H1 (cell line): ENCODE results near the gene MEDAG. TPM values are rescaled to one million over a fixed set of nuclear protein-coding genes. Genes with fewer than 3 reads are reported as not detected.

Experiments
- CTCF ChIA-PET: fragments of 300-600 bp; sonication (Branson Sonifier 250); formaldehyde crosslinking; loops from one replicate; lab custom pipeline; 2021; ENCODE audit not compliant: partially characterized antibody; lab: Charles Lee
- POLR2A ChIA-PET: fragments of 300-600 bp; sonication (Branson Sonifier 250); formaldehyde crosslinking; loops from one replicate; lab custom pipeline; 2021; ENCODE audit warnings: inconsistent platforms; ENCODE audit not compliant: partially characterized antibody; lab: Charles Lee
- DNase-seq, 2 experiments: peaks; one replicate each; pipeline versions ENCODE4 v3.0.0 to v3.0.0-alpha.2; 2010 to 2022; ENCODE audit warnings: low spot score in 2 of 2, low read depth in 1 of 2, mixed read lengths in 1 of 2
- FAIRE-seq: peaks from 2 replicates; lab custom pipeline; 2011; peaks lifted over from hg19 to GRCh38; lab: Jason Lieb, UNC
- H2AFZ ChIP-seq: 2 replicates; pipeline ENCODE4 v1.8.1; 2012; ENCODE audit warnings: low read length, inconsistent platforms
- H2AK5ac ChIP-seq: 2 replicates; pipeline ENCODE4 v1.6.1; 2013; ENCODE audit warnings: low read depth, low read length
- H2BK120ac ChIP-seq: replicated peaks from 2 replicates; pipeline ENCODE3; 2013; ENCODE audit warnings: low read depth, low read length, inconsistent platforms
- H2BK12ac ChIP-seq: 2 replicates; pipeline ENCODE4 v1.6.1; 2013; ENCODE audit warnings: low read depth, low read length
- H2BK15ac ChIP-seq: 2 replicates; pipeline ENCODE4 v1.6.1; 2013; ENCODE audit warnings: low read length
- H2BK20ac ChIP-seq: 2 replicates; pipeline ENCODE4 v1.6.1; 2013; ENCODE audit warnings: low read length
- H2BK5ac ChIP-seq: 2 replicates; pipeline ENCODE4 v1.6.1; 2013; ENCODE audit warnings: low read depth, low read length
- H3K14ac ChIP-seq: 2 replicates; pipeline ENCODE4 v1.6.1; 2013; ENCODE audit warnings: inconsistent platforms; ENCODE audit not compliant: insufficient read length
- H3K18ac ChIP-seq: 2 replicates; pipeline ENCODE4 v1.6.1; 2013; ENCODE audit warnings: low read length; ENCODE audit errors: extremely low read depth
- H3K23ac ChIP-seq: 2 replicates; pipeline ENCODE4 v1.6.1; 2013; ENCODE audit warnings: inconsistent platforms; ENCODE audit not compliant: insufficient read length
- H3K23me2 ChIP-seq: 2 replicates; pipeline ENCODE4 v1.6.1; 2013; ENCODE audit warnings: low read depth, low read length
- H3K27ac ChIP-seq: 2 replicates; pipeline ENCODE4 v1.6.1; 2011; ENCODE audit warnings: low read depth, low read length, inconsistent platforms
- H3K27me3 ChIP-seq, 4 experiments: replicated peaks in 1 of 4; 1 replicate in 1 of 4; 2 replicates in 3 of 4; pipeline versions ENCODE4 v1.6.1 to v1.8.1; 2011 to 2013; ENCODE audit warnings: low read length in 3 of 4, mild to moderate bottlenecking in 3 of 4, inconsistent platforms in 2 of 4, mixed read lengths in 2 of 4, moderate library complexity in 1 of 4; ENCODE audit not compliant: control insufficient read depth in 3 of 4, insufficient read depth in 3 of 4; ENCODE audit errors: extremely low read depth in 1 of 4
- H3K36me3 ChIP-seq, 4 experiments: 2 replicates each; pipeline versions ENCODE4 v1.6.1 to v1.8.1; 2011 to 2013; ENCODE audit warnings: mild to moderate bottlenecking in 4 of 4, low read length in 3 of 4, moderate library complexity in 2 of 4, control low read depth in 1 of 4, inconsistent platforms in 1 of 4; ENCODE audit not compliant: insufficient read depth in 4 of 4, control insufficient read depth in 2 of 4
- H3K4ac ChIP-seq: replicated peaks from 2 replicates; pipeline ENCODE3; 2013; ENCODE audit warnings: low read length, low read depth, mixed read lengths, inconsistent platforms; ENCODE audit not compliant: insufficient read length
- H3K4me1 ChIP-seq, 4 experiments: replicated peaks in 1 of 4; 1 replicate in 1 of 4; 2 replicates in 3 of 4; pipeline versions ENCODE4 v1.6.1 to v1.8.1; 2011 to 2013; ENCODE audit warnings: low read length in 3 of 4, inconsistent platforms in 2 of 4, mixed read lengths in 1 of 4; ENCODE audit not compliant: insufficient read depth in 4 of 4, control insufficient read depth in 3 of 4
- H3K4me2 ChIP-seq, 2 experiments: 2 replicates each; pipeline versions ENCODE4 v1.6.1 to v1.8.1; 2011 to 2013; ENCODE audit warnings: low read depth in 2 of 2, low read length in 2 of 2, control low read depth in 1 of 2, inconsistent platforms in 1 of 2, mild to moderate bottlenecking in 1 of 2; ENCODE audit not compliant: insufficient read depth in 1 of 2
- H3K4me3 ChIP-seq, 4 experiments: fragments of 200-600, 300-600 bp in 1 of 4; sonication (generic), shearing (Covaris generic), sonication (Bioruptor Twin) in 1 of 4; 2 replicates each; pipeline versions ENCODE4 v1.5.1 to v1.8.1; 2011 to 2016; ENCODE audit warnings: low read length in 4 of 4, low read depth in 3 of 4, control low read depth in 2 of 4, inconsistent platforms in 2 of 4, mild to moderate bottlenecking in 2 of 4, mixed read lengths in 1 of 4, moderate library complexity in 1 of 4; ENCODE audit not compliant: insufficient read depth in 2 of 4; ENCODE audit errors: extremely low read depth in 1 of 4
- H3K56ac ChIP-seq: replicated peaks from 2 replicates; pipeline ENCODE3; 2013; ENCODE audit warnings: low read depth, mild to moderate bottlenecking, mixed read lengths, low read length, inconsistent platforms; ENCODE audit not compliant: insufficient read length
- H3K79me1 ChIP-seq: 2 replicates; pipeline ENCODE4 v1.6.1; 2013; ENCODE audit warnings: low read depth, low read length, control low read depth
- H3K79me2 ChIP-seq, 2 experiments: 2 replicates each; pipeline versions ENCODE4 v1.6.1 to v1.8.1; 2012 to 2013; ENCODE audit warnings: low read length in 2 of 2, mild to moderate bottlenecking in 2 of 2, inconsistent platforms in 1 of 2; ENCODE audit not compliant: insufficient read depth in 2 of 2, control insufficient read depth in 1 of 2
- H3K9ac ChIP-seq, 4 experiments: replicated peaks in 1 of 4; 1 replicate in 1 of 4; 2 replicates in 3 of 4; pipeline versions ENCODE4 v1.6.1 to v1.8.1; 2011 to 2013; ENCODE audit warnings: low read depth in 3 of 4, low read length in 3 of 4, control low read depth in 2 of 4, mild to moderate bottlenecking in 2 of 4, moderate library complexity in 2 of 4, inconsistent platforms in 1 of 4; ENCODE audit errors: extremely low read depth in 1 of 4
- H3K9me3 ChIP-seq, 2 experiments: 2 replicates each; pipeline versions ENCODE4 v1.6.1 to v1.8.1; 2012 to 2013; ENCODE audit warnings: mild to moderate bottlenecking in 2 of 2, moderate library complexity in 2 of 2, control low read depth in 1 of 2, inconsistent platforms in 1 of 2, low read depth in 1 of 2, low read length in 1 of 2, mixed read lengths in 1 of 2; ENCODE audit not compliant: insufficient read depth in 2 of 2
- H4K20me1 ChIP-seq, 2 experiments: replicated peaks in 1 of 2; 2 replicates each; pipeline versions ENCODE3 to v1.8.1; 2011 to 2013; ENCODE audit warnings: inconsistent platforms in 2 of 2, low read length in 2 of 2, mild to moderate bottlenecking in 1 of 2; ENCODE audit not compliant: insufficient read depth in 2 of 2, control insufficient read depth in 1 of 2
- H4K5ac ChIP-seq: 2 replicates; pipeline ENCODE4 v1.6.1; 2013; ENCODE audit warnings: low read length, low read depth, mixed read lengths, inconsistent platforms; ENCODE audit not compliant: insufficient read length
- H4K8ac ChIP-seq: 2 replicates; pipeline ENCODE4 v1.8.0; 2013; ENCODE audit warnings: mild to moderate bottlenecking, moderate library complexity, low read length, inconsistent platforms; ENCODE audit not compliant: insufficient read depth; ENCODE audit errors: extremely low read depth
- H4K91ac ChIP-seq: replicated peaks from 2 replicates; pipeline ENCODE3; 2013; ENCODE audit warnings: low read length, mixed read lengths, inconsistent platforms; ENCODE audit not compliant: insufficient read length
- ATF2 ChIP-seq: IDR thresholded peaks from 2 replicates; pipeline ENCODE4 v1.6.1; 2012; ENCODE audit warnings: low read length, inconsistent platforms
- BACH1 ChIP-seq: IDR thresholded peaks from 2 replicates; pipeline ENCODE4 v1.6.1; 2012; ENCODE audit warnings: low read length, improper control_type of control experiment
- KDM4A ChIP-seq: IDR thresholded peaks from one replicate; pipeline ENCODE4 v1.7.1; 2012; ENCODE audit warnings: low read depth, mild to moderate bottlenecking, moderate library complexity, low read length, inconsistent platforms; ENCODE audit not compliant: severe bottlenecking
- KDM5A ChIP-seq: fragments of 200-600 bp; IDR thresholded peaks from 2 replicates; pipeline ENCODE4 v1.7.1; 2012; ENCODE audit warnings: mild to moderate bottlenecking, low read length, inconsistent platforms, mixed read lengths
- SP4 ChIP-seq: IDR thresholded peaks from 2 replicates; pipeline ENCODE4 v1.6.1; 2012; ENCODE audit warnings: low read length, inconsistent platforms
- WGBS, 2 experiments: shearing (Covaris generic) in 1 of 2; methylation state at CpG; one replicate each; pipeline versions ENCODE4 v1.1.6 to v1.1.7; 2013 to 2015; ENCODE audit warnings: low lambda C conversion rate in 2 of 2, mixed read lengths in 2 of 2, inconsistent platforms in 1 of 2, low coverage in 1 of 2, missing lambda C conversion rate in 1 of 2; ENCODE audit not compliant: insufficient replicate concordance in 2 of 2, insufficient coverage in 1 of 2, insufficient read length in 1 of 2; ENCODE audit errors: extremely low coverage in 1 of 2, missing lambda C conversion rate in 1 of 2; 5-methylcytosine and 5-hydroxymethylcytosine counted together
- polyA plus RNA-seq, 7 experiments: library from polyadenylated mRNA; depleted of rRNA in 3 of 7; stranded (reverse) in 5 of 7; unstranded in 2 of 7; fragments of >200 nt in 5 of 7; fragments of 200-250 nt in 2 of 7; gene quantifications; 1 replicate in 5 of 7; 2 replicates in 1 of 7; 4 replicates in 1 of 7; pipeline versions ENCODE4 v1.2.1 to v1.2.3, GENCODE V29; 2011 to 2013; ENCODE audit warnings: missing spikeins in 2 of 7, mixed read lengths in 2 of 7
- total RNA-seq: library from RNA; stranded (reverse); fragmentation: NEBNext Ultra II Directional; extraction: Animal tissue kit (Norgen Biotek cat#: 25700); gene quantifications from 2 replicates; pipeline ENCODE4 v1.2.1, GENCODE V29; 2021
- TF ChIP-seq, protein P1 (sequence below): IDR thresholded peaks from 2 replicates; pipeline ENCODE4 v1.6.1; 2011; ENCODE audit warnings: low read length, improper control_type of control experiment
- TF ChIP-seq, protein P2 (sequence below): IDR thresholded peaks from 2 replicates; pipeline ENCODE4 v1.6.1; 2012; ENCODE audit warnings: inconsistent platforms
- TF ChIP-seq, protein P3 (sequence below): IDR thresholded peaks from 2 replicates; pipeline ENCODE4 v1.6.1; 2012; ENCODE audit warnings: inconsistent platforms

The MEDAG gene
- total and polyA plus RNA-seq, 2 of the 8 experiments (the other 6 are each of a cell fraction or from before 2014, with no cell fraction given), result 2.1 to 3.1 TPM

- H3K23me2 ChIP-seq, result peaks cover 1% of the 10 kb centered on the region; the same call in 1 of the 2 replicates
- no peak overlapping the region for H3K4me3 ChIP-seq
- 95% methylated on average over 5 of the region's 5 CpGs; no CpG with 5 or more reads in 1 of the 2 experiments for WGBS, 2 experiments
- no peak overlapping the region for H3K4me2 ChIP-seq
- H2AK5ac ChIP-seq, result no peak overlapping the region
- H2BK20ac ChIP-seq, result no peak overlapping the region
- H3K79me2 ChIP-seq, result no peaks in the 10 kb centered on the region
- no peaks in the 10 kb centered on the region for H4K20me1 ChIP-seq
- H3K23ac ChIP-seq, result no peak overlapping the region
- no peak overlapping the region for H2AFZ ChIP-seq
- no peak overlapping the region for H2BK15ac ChIP-seq
- H3K4me1 ChIP-seq, result peaks cover 17 to 44% (median 25%) of the 10 kb centered on the region in 4 experiments
- DNase-seq (no peak), FAIRE-seq (no peak)
- H3K4ac ChIP-seq, result no peak overlapping the region
- H3K36me3 ChIP-seq, result no peaks in the 10 kb centered on the region
- H3K14ac ChIP-seq, result no peak overlapping the region
- ChIA-PET POLR2A (interaction anchor here (1.3 to 1.5 kb wide), 2 partner anchors 11 to 142 kb away, joined by 3 to 4 read pairs; no protein-coding TSS in a partner anchor), CTCF (interaction anchor here (0.9 to 1.8 kb wide), 7 partner anchors 12 to 65 kb away, joined by 3 to 9 read pairs (median 4); no protein-coding TSS in a partner anchor)
- H3K27ac ChIP-seq, result no peak overlapping the region
- H3K9me3 ChIP-seq, result no peaks in the 10 kb centered on the region
- no peaks in the 10 kb centered on the region for H3K79me1 ChIP-seq
- H4K5ac ChIP-seq, result no peak overlapping the region
- no peak overlapping the region for H3K9ac ChIP-seq
- no peak overlapping the region for H4K8ac ChIP-seq
- H3K56ac ChIP-seq, result no peak overlapping the region
- no peak overlapping the region for H2BK5ac ChIP-seq
- H3K27me3 ChIP-seq, result no peaks in the 10 kb centered on the region
- no peak overlapping the region for H4K91ac ChIP-seq
- no peak overlapping the region for H2BK120ac ChIP-seq
- no peak overlapping the region for H3K18ac ChIP-seq
- no peak overlapping the region for H2BK12ac ChIP-seq
- TF ChIP-seq KDM5A, result no peak
- no peak for TF ChIP-seq SP4
- no peak for TF ChIP-seq KDM4A
- TF ChIP-seq, protein P1, sequence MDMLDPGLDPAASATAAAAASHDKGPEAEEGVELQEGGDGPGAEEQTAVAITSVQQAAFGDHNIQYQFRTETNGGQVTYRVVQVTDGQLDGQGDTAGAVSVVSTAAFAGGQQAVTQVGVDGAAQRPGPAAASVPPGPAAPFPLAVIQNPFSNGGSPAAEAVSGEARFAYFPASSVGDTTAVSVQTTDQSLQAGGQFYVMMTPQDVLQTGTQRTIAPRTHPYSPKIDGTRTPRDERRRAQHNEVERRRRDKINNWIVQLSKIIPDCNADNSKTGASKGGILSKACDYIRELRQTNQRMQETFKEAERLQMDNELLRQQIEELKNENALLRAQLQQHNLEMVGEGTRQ, result no peak
- no peak for TF ChIP-seq ATF2
- TF ChIP-seq, protein P2, sequence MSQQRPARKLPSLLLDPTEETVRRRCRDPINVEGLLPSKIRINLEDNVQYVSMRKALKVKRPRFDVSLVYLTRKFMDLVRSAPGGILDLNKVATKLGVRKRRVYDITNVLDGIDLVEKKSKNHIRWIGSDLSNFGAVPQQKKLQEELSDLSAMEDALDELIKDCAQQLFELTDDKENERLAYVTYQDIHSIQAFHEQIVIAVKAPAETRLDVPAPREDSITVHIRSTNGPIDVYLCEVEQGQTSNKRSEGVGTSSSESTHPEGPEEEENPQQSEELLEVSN, result no peak
- TF ChIP-seq, protein P3, sequence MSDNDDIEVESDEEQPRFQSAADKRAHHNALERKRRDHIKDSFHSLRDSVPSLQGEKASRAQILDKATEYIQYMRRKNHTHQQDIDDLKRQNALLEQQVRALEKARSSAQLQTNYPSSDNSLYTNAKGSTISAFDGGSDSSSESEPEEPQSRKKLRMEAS, result no peak
- TF ChIP-seq BACH1, result no peak
Observed at GRCh38 chr13:30868799-30869470, 37.1 kb upstream of the MEDAG start.
